LNCAP (cell line): ENCODE results near the gene SOCS3.

Experiments
- CTCF ChIP-seq: fragments of 450-650 bp; IDR thresholded peaks from 2 replicates; pipeline ENCODE4 v1.5.1; 2017; ENCODE audit warnings: mild to moderate bottlenecking

SOCS3 gene

GRCh38 chr17:78325076-78325687, 34.7 kb downstream of the SOCS3 start:
- TF ChIP-seq CTCF: no peak

- TF ChIP-seq CTCF: no peak
These were observed 35.3 kb downstream of the SOCS3 start for GRCh38 chr17:78324391-78325075.

- no peak for TF ChIP-seq CTCF
These were observed 36.0 kb downstream of the SOCS3 start for GRCh38 chr17:78323826-78324390.

GRCh38 chr17:78322858-78323455, 36.9 kb downstream of the SOCS3 start:
- TF ChIP-seq CTCF: no peak

- no peak for TF ChIP-seq CTCF
These were observed 37.5 kb downstream of the SOCS3 start for GRCh38 chr17:78322327-78322857.

- TF ChIP-seq CTCF: no peak
These were observed 41.0 kb downstream of the SOCS3 start for GRCh38 chr17:78318843-78319242.

- TF ChIP-seq CTCF: no peak
These were observed 41.5 kb downstream of the SOCS3 start for GRCh38 chr17:78318407-78318806.
